HepG2 (cell line): Measurements from ENCODE around the gene ASXL3. TPM values are rescaled to one million over a fixed set of nuclear protein-coding genes. Genes with fewer than 3 reads are reported as not detected.

Experiments
- ATAC-seq: fragments of 200-7000 bp; cut with Tn5 transposase; 3 replicates; pipeline ENCODE4 v1.9.1; 2020; ENCODE audit warnings: mild to moderate bottlenecking, moderate library complexity
- BruUV-seq: library from RNA; stranded (reverse); fragments of 400-500 nt; replicated peaks from 2 replicates; lab custom pipeline; 2021; lab: Mats Ljungman, UMichigan
- CTCF ChIA-PET: fragments of 300-600 bp; formaldehyde crosslinking; extraction: SDS; loops from one replicate; lab custom pipeline; 2021; ENCODE audit warnings: low total read pairs, inconsistent platforms, low intra/inter-chr PET ratio; lab: Yijun Ruan, JAX
- POLR2A ChIA-PET: fragments of 350-600 bp; sonication (Branson Sonifier 250); formaldehyde crosslinking; loops from one replicate; lab custom pipeline; 2020; ENCODE audit warnings: antibody characterized with exemption, inconsistent platforms; lab: Yijun Ruan, JAX
- DNase-seq: peaks from one replicate; pipeline ENCODE4 v3.0.0-alpha.2; 2015; ENCODE audit warnings: low spot score
- FAIRE-seq: peaks from 3 replicates; lab custom pipeline; 2011; peaks lifted over from hg19 to GRCh38; lab: Jason Lieb, UNC
- H2AFZ ChIP-seq: one replicate; pipeline ENCODE4 v1.6.1; 2011; ENCODE audit warnings: low read length, inconsistent platforms
- H3K27ac ChIP-seq: fragments of 300-600 bp; 3 replicates; pipeline ENCODE4 v1.8.0; 2011; ENCODE audit warnings: mixed run types, mild to moderate bottlenecking, mixed read lengths, low read length, inconsistent platforms; ENCODE audit not compliant: insufficient read depth; ENCODE audit errors: extremely low read length
- H3K27me3 ChIP-seq, 2 experiments: fragments of 200-600 bp in 1 of 2; 2 replicates in 1 of 2; 3 replicates in 1 of 2; pipeline versions ENCODE4 v1.6.0 to v1.8.0; 2011; ENCODE audit warnings: low read length in 2 of 2, mild to moderate bottlenecking in 2 of 2, moderate library complexity in 2 of 2, inconsistent platforms in 1 of 2; ENCODE audit not compliant: insufficient read depth in 2 of 2, control insufficient read depth in 1 of 2
- H3K36me3 ChIP-seq, 2 experiments: fragments of 200-600 bp in 1 of 2; replicated peaks in 1 of 2; 2 replicates in 1 of 2; 3 replicates in 1 of 2; pipeline versions ENCODE4 v1.5.1 to v1.8.0; 2011; ENCODE audit warnings: low read length in 2 of 2, inconsistent platforms in 1 of 2; ENCODE audit not compliant: insufficient read depth in 2 of 2, control insufficient read depth in 1 of 2
- H3K4me1 ChIP-seq: 2 replicates; pipeline ENCODE4 v1.5.1; 2012; ENCODE audit warnings: low read length, inconsistent platforms; ENCODE audit not compliant: insufficient read depth
- H3K4me2 ChIP-seq: 2 replicates; pipeline ENCODE4 v1.6.0; 2011; ENCODE audit warnings: low read depth, low read length, inconsistent platforms
- H3K4me3 ChIP-seq, 3 experiments: fragments of 200-600 bp in 1 of 3; sonication (generic), shearing (Covaris generic) in 1 of 3; replicated peaks in 1 of 3; 2 replicates each; pipeline ENCODE4 v1.5.1; 2011 to 2016; ENCODE audit warnings: low read length in 3 of 3, inconsistent platforms in 2 of 3, low read depth in 2 of 3, mild to moderate bottlenecking in 2 of 3, control low read depth in 1 of 3, mixed read lengths in 1 of 3; ENCODE audit not compliant: insufficient read depth in 1 of 3
- H3K79me2 ChIP-seq: one replicate; pipeline ENCODE4 v1.6.1; 2011; ENCODE audit warnings: low read length, inconsistent platforms; ENCODE audit not compliant: insufficient read depth
- H3K9ac ChIP-seq: 2 replicates; pipeline ENCODE4 v1.6.0; 2011; ENCODE audit warnings: mild to moderate bottlenecking, low read depth, low read length, inconsistent platforms; ENCODE audit not compliant: insufficient read depth
- H3K9me3 ChIP-seq: 2 replicates; pipeline ENCODE4 v1.5.1; 2012; ENCODE audit warnings: mild to moderate bottlenecking, low read length
- H4K20me1 ChIP-seq: 2 replicates; pipeline ENCODE4 v1.6.0; 2011; ENCODE audit warnings: inconsistent platforms, mild to moderate bottlenecking, low read length, moderate library complexity; ENCODE audit not compliant: insufficient read depth
- CERS6 ChIP-seq: sonication (generic); formaldehyde crosslinking; IDR thresholded peaks from 2 replicates; pipeline ENCODE4 v1.5.0; 2020; ENCODE audit warnings: missing genetic modification reagents
- FLYWCH1 ChIP-seq: sonication (generic); formaldehyde crosslinking; IDR thresholded peaks from 2 replicates; pipeline ENCODE4 v1.8.1; 2023; ENCODE audit warnings: mild to moderate bottlenecking, missing genetic modification reagents
- MEF2D ChIP-seq: sonication (generic); formaldehyde crosslinking; IDR thresholded peaks from 2 replicates; pipeline ENCODE4 v1.5.1; 2020; ENCODE audit warnings: mild to moderate bottlenecking, missing genetic modification reagents
- MLXIP ChIP-seq: sonication (generic); formaldehyde crosslinking; IDR thresholded peaks from 2 replicates; pipeline ENCODE4 v1.9.0; 2021; ENCODE audit warnings: missing genetic modification reagents, borderline replicate concordance
- NFYB ChIP-seq: sonication (generic); formaldehyde crosslinking; IDR thresholded peaks from 2 replicates; pipeline ENCODE4 v1.4.0; 2020; ENCODE audit warnings: missing genetic modification reagents
- PRPF4 ChIP-seq: fragments of 200-400 bp; formaldehyde crosslinking; IDR thresholded peaks from 2 replicates; pipeline ENCODE4 v1.6.1; 2016; ENCODE audit warnings: low read length, low read depth; ENCODE audit not compliant: poor library complexity, severe bottlenecking
- ZNF180 ChIP-seq: sonication (generic); formaldehyde crosslinking; IDR thresholded peaks from 2 replicates; pipeline ENCODE4 v1.4.0; 2020; ENCODE audit warnings: low read depth, missing genetic modification reagents, borderline replicate concordance
- ZNF296 ChIP-seq: sonication (generic); formaldehyde crosslinking; conservative IDR thresholded peaks from 2 replicates; pipeline ENCODE4 v1.5.0; 2020; ENCODE audit warnings: mild to moderate bottlenecking, missing genetic modification reagents
- ZNF329 ChIP-seq: sonication (generic); formaldehyde crosslinking; IDR thresholded peaks from 2 replicates; pipeline ENCODE4 v1.9.0; 2021; ENCODE audit warnings: low read depth, mild to moderate bottlenecking, missing genetic modification reagents
- ZNF407 ChIP-seq: sonication (generic); formaldehyde crosslinking; IDR thresholded peaks from one replicate; pipeline ENCODE4 v1.5.1; 2020; ENCODE audit warnings: mild to moderate bottlenecking, missing genetic modification reagents; ENCODE audit errors: not compliant biosample characterization
- ZSCAN22 ChIP-seq: sonication (generic); formaldehyde crosslinking; IDR thresholded peaks from 2 replicates; pipeline ENCODE4 v1.4.0; 2020; ENCODE audit warnings: mild to moderate bottlenecking, missing genetic modification reagents
- WGBS: methylation state at CpG from one replicate; pipeline ENCODE4 v1.1.6; 2017; ENCODE audit warnings: low lambda C conversion rate; 5-methylcytosine and 5-hydroxymethylcytosine counted together
- in situ Hi-C: cut with HindIII; loops from 2 replicates; pipeline ENCODE4 v1.10.0; 2017; ENCODE audit warnings: low pct_unique_long_range_greater_than_20kb; ENCODE audit not compliant: extremely low pct_ligation_motif_present
- intact Hi-C: fragments of 100-400 bp; cut with micrococcal nuclease; formaldehyde crosslinking; loops from one replicate; pipeline ENCODE4 v1.10.0; 2022; ENCODE audit not compliant: unreplicated experiment
- polyA plus RNA-seq, 8 experiments: library from polyadenylated mRNA; depleted of rRNA in 3 of 8; stranded (reverse) in 7 of 8; unstranded in 1 of 8; fragments of >200 nt; fragmentation: Illumina TruSeq in 4 of 8; extraction: Trizol in 4 of 8; gene quantifications; 2 replicates each; pipeline versions ENCODE4 v1.2.1 to v1.2.3, GENCODE V29; 2011 to 2016; ENCODE audit warnings: low read depth in 4 of 8, missing spikeins in 1 of 8, mixed read lengths in 1 of 8; ENCODE audit not compliant: insufficient read depth in 1 of 8
- total RNA-seq, 5 experiments: library from RNA; depleted of rRNA; stranded (reverse); fragments of >200 nt; fragmentation: Illumina TruSeq; extraction: Trizol; gene quantifications; 2 replicates each; pipeline ENCODE4 v1.2.3, GENCODE V29; 2016; ENCODE audit warnings: low read depth in 1 of 5

Gene ASXL3
- total and polyA plus RNA-seq, 2 of the 13 experiments (the other 11 are each of a cell fraction or from before 2014, with no cell fraction given) = not detected

GRCh38 chr18:33664241-33664874, 86.3 kb downstream of the ASXL3 start (continued):
- no peak for TF ChIP-seq ZNF329
- TF ChIP-seq MEF2D (CRISPR knock-in tag) = no peak
- TF ChIP-seq ZNF296 = no peak
- no peak for TF ChIP-seq ZSCAN22 (CRISPR knock-in tag)
- no peak for TF ChIP-seq FLYWCH1

- Histone ChIP-seq H3K9me3 (no peaks in the 10 kb centered on the region), H3K4me1 (no peaks in the 10 kb centered on the region), H2AFZ (no peak overlapping the region), H4K20me1 (no peaks in the 10 kb centered on the region), H3K4me3 (no peak overlapping the region), H3K9ac (no peak overlapping the region), H3K27ac (no peak overlapping the region), H3K36me3 (no peaks in the 10 kb centered on the region), H3K4me2 (no peak overlapping the region), H3K79me2 (no peaks in the 10 kb centered on the region), H3K27me3 (no peaks in the 10 kb centered on the region)
- ChIA-PET CTCF (no interaction called here), POLR2A (no interaction called here)
- BruUV-seq = no TSS peak
- FAIRE-seq = no peak
- intact Hi-C loops = no loop called here
- no peak for DNase-seq
- in situ Hi-C loops = no loop called here
- WGBS = 4% methylated on average over 3 of the region's 3 CpGs
- no peak for ATAC-seq
- TF ChIP-seq ZNF407 (CRISPR knock-in tag) (no peak), PRPF4 (no peak), MLXIP (CRISPR knock-in tag) (no peak), CERS6 (CRISPR knock-in tag) (no peak), NFYB (CRISPR knock-in tag) (no peak), ZNF180 (no peak)
Observed at GRCh38 chr18:33665187-33665586, 87.2 kb downstream of the ASXL3 start.
